IMR-90 (cell line): ENCODE measurements around the gene ZBTB8A. TPM values are rescaled to one million over a fixed set of nuclear protein-coding genes. Genes with fewer than 3 reads are reported as not detected.

Experiments
- ATAC-seq: fragments of 200-7000 bp; cut with Tn5 transposase; 2 replicates; pipeline ENCODE4 v1.9.1; 2020; ENCODE audit warnings: low read depth, mild to moderate bottlenecking, moderate library complexity
- BruUV-seq: library from RNA; stranded (reverse); fragments of 400-500 nt; replicated peaks from 2 replicates; lab custom pipeline; 2021; lab: Mats Ljungman, UMichigan
- CTCF ChIA-PET: fragments of 300-600 bp; formaldehyde crosslinking; extraction: SDS; loops from one replicate; lab custom pipeline; 2021; ENCODE audit warnings: antibody characterized with exemption; lab: Yijun Ruan, JAX
- POLR2A ChIA-PET: fragments of 300-600 bp; sonication (Branson Sonifier 250); formaldehyde crosslinking; loops from one replicate; lab custom pipeline; 2022; ENCODE audit warnings: antibody characterized with exemption; ENCODE audit not compliant: unreplicated experiment; lab: Charles Lee
- DNase-seq: peaks from one replicate; pipeline ENCODE4 v3.0.0; 2013
- H2AFZ ChIP-seq: replicated peaks from 2 replicates; pipeline ENCODE3; 2013; ENCODE audit warnings: low read length, mild to moderate bottlenecking; ENCODE audit not compliant: poor library complexity
- H2AK5ac ChIP-seq: 2 replicates; pipeline ENCODE4 v1.6.1; 2013; ENCODE audit warnings: low read depth, low read length, inconsistent platforms
- H2AK9ac ChIP-seq: replicated peaks from 2 replicates; pipeline ENCODE3; 2013; ENCODE audit warnings: mild to moderate bottlenecking, low read depth, low read length, moderate library complexity; ENCODE audit not compliant: poor library complexity
- H2BK120ac ChIP-seq: 2 replicates; pipeline ENCODE4 v1.6.1; 2013; ENCODE audit warnings: low read depth, low read length, inconsistent platforms
- H2BK15ac ChIP-seq: 3 replicates; pipeline ENCODE4 v1.6.1; 2013; ENCODE audit warnings: low read depth, low read length, inconsistent platforms
- H2BK20ac ChIP-seq: 2 replicates; pipeline ENCODE4 v1.6.1; 2013; ENCODE audit warnings: low read depth, mild to moderate bottlenecking, inconsistent platforms, low read length, moderate library complexity
- H2BK5ac ChIP-seq: 2 replicates; pipeline ENCODE4 v1.6.1; 2013; ENCODE audit warnings: mild to moderate bottlenecking, low read depth, low read length, inconsistent platforms; ENCODE audit not compliant: poor library complexity, severe bottlenecking
- H3K14ac ChIP-seq: replicated peaks from 2 replicates; pipeline ENCODE4 v1.6.1; 2013; ENCODE audit warnings: low read depth, low read length, inconsistent platforms
- H3K18ac ChIP-seq: 2 replicates; pipeline ENCODE4 v1.6.1; 2013; ENCODE audit warnings: low read depth, low read length, control low read depth
- H3K23ac ChIP-seq: 2 replicates; pipeline ENCODE4 v1.6.1; 2013; ENCODE audit warnings: low read depth, low read length, inconsistent platforms
- H3K27ac ChIP-seq: 2 replicates; pipeline ENCODE4 v1.5.1; 2013; ENCODE audit warnings: mild to moderate bottlenecking, control low read depth, low read length; ENCODE audit not compliant: insufficient read depth
- H3K27me3 ChIP-seq: 2 replicates; pipeline ENCODE4 v1.6.1; 2013; ENCODE audit warnings: low read length; ENCODE audit not compliant: control insufficient read depth, insufficient read depth
- H3K36me3 ChIP-seq: 2 replicates; pipeline ENCODE4 v1.6.1; 2013; ENCODE audit warnings: low read length, mixed read lengths; ENCODE audit not compliant: control insufficient read depth, insufficient read depth
- H3K4ac ChIP-seq: 2 replicates; pipeline ENCODE4 v1.6.1; 2013; ENCODE audit warnings: low read depth, low read length, inconsistent platforms
- H3K4me1 ChIP-seq: 2 replicates; pipeline ENCODE4 v1.6.1; 2013; ENCODE audit warnings: low read length, mixed read lengths; ENCODE audit not compliant: control insufficient read depth, insufficient read depth
- H3K4me2 ChIP-seq: 2 replicates; pipeline ENCODE4 v1.6.1; 2013; ENCODE audit warnings: low read depth, mild to moderate bottlenecking, control low read depth, low read length, moderate library complexity
- H3K4me3 ChIP-seq: 2 replicates; pipeline ENCODE4 v1.5.1; 2013; ENCODE audit warnings: low read depth, mild to moderate bottlenecking, control low read depth, low read length, moderate library complexity; ENCODE audit not compliant: insufficient read depth
- H3K56ac ChIP-seq: 2 replicates; pipeline ENCODE4 v1.6.1; 2013; ENCODE audit warnings: low read length, inconsistent platforms; ENCODE audit not compliant: insufficient read depth; ENCODE audit errors: extremely low read depth
- H3K79me1 ChIP-seq, 2 experiments: 2 replicates each; pipeline ENCODE4 v1.6.1; 2013; ENCODE audit warnings: low read length in 2 of 2, inconsistent platforms in 1 of 2, low read depth in 1 of 2
- H3K9ac ChIP-seq: 2 replicates; pipeline ENCODE4 v1.6.1; 2013; ENCODE audit warnings: low read depth, low read length, control low read depth
- H3K9me1 ChIP-seq: 2 replicates; pipeline ENCODE4 v1.6.1; 2013; ENCODE audit warnings: low read length, inconsistent platforms; ENCODE audit not compliant: insufficient read depth
- H3K9me3 ChIP-seq: 2 replicates; pipeline ENCODE4 v1.6.1; 2013; ENCODE audit warnings: low read length; ENCODE audit not compliant: control insufficient read depth, insufficient read depth
- H4K20me1 ChIP-seq: 2 replicates; pipeline ENCODE4 v1.6.1; 2013; ENCODE audit warnings: low read length, inconsistent platforms; ENCODE audit not compliant: insufficient read depth
- H4K5ac ChIP-seq: 2 replicates; pipeline ENCODE4 v1.6.1; 2013; ENCODE audit warnings: mild to moderate bottlenecking, low read depth, low read length, control low read depth
- H4K8ac ChIP-seq, 2 experiments: 2 replicates each; pipeline ENCODE4 v1.6.1; 2013; ENCODE audit warnings: low read depth in 2 of 2, low read length in 2 of 2, control low read depth in 1 of 2, inconsistent platforms in 1 of 2
- H4K91ac ChIP-seq: 2 replicates; pipeline ENCODE4 v1.6.1; 2013; ENCODE audit warnings: low read depth, low read length, inconsistent platforms; ENCODE audit not compliant: insufficient read depth
- CEBPB ChIP-seq: IDR thresholded peaks from 2 replicates; pipeline ENCODE4 v1.6.1; 2012; ENCODE audit warnings: low read depth, low read length, improper control_type of control experiment
- FOS ChIP-seq: fragments of 150-350 bp; IDR thresholded peaks from 2 replicates; pipeline ENCODE4 v1.6.1; 2016; ENCODE audit warnings: low read depth, low read length
- MAFK ChIP-seq: IDR thresholded peaks from 2 replicates; pipeline ENCODE4 v1.6.1; 2012; ENCODE audit warnings: low read depth, low read length, improper control_type of control experiment
- WGBS, 2 experiments: methylation state at CpG; one replicate each; pipeline versions ENCODE4 v1.1.5 to v1.1.7; 2013; ENCODE audit warnings: missing lambda C conversion rate in 2 of 2; ENCODE audit not compliant: insufficient read length in 1 of 2; ENCODE audit errors: extremely low coverage in 2 of 2; 5-methylcytosine and 5-hydroxymethylcytosine counted together
- dilution Hi-C: fragments of 300-500 bp; cut with HindIII; formaldehyde crosslinking; loops from one replicate; pipeline ENCODE4 v1.14.3; 2018; ENCODE audit warnings: low sequenced_read_pairs; ENCODE audit not compliant: unreplicated experiment
- in situ Hi-C: fragments of 300-500 bp; cut with MboI; formaldehyde crosslinking; loops from 3 replicates; pipeline ENCODE4 v1.14.3; 2019; ENCODE audit warnings: low sequenced_read_pairs, inconsistent platforms, mixed read lengths
- intact Hi-C: fragments of 100-400 bp; cut with micrococcal nuclease; formaldehyde crosslinking; loops from 2 replicates; pipeline ENCODE4 v1.10.0; 2022
- polyA plus RNA-seq, 3 experiments: library from polyadenylated mRNA; depleted of rRNA; stranded (reverse); fragments of >200 nt; gene quantifications; 2 replicates each; pipeline ENCODE4 v1.2.3, GENCODE V29; 2012; ENCODE audit warnings: low replicate concordance in 1 of 3
- total RNA-seq: library from RNA; depleted of rRNA; stranded (reverse); fragments of >200 nt; gene quantifications from 2 replicates; pipeline ENCODE4 v1.2.3, GENCODE V29; 2012

The ZBTB8A gene
- total and polyA plus RNA-seq, 2 of the 4 experiments (the other 2 are of a cell fraction) = 2.1 to 6.1 TPM

DNA sequence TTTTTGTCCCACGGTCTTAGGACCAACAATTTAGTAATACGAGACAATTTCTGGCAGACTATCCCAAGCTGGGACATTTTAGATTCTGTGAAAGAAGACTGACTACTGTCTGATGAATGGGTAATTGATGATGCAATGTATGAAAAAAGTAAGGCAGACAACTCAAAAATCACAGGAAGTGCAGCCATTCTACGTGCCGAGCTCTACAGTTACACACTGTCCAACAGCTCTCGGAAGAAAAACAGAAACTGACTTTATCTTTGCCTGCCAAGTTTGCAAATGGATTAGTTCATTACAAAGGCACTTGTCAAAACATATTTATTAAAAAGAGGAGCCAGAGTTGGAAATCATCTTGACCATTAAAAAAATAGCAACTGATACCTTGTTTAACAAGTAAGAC is 43.1 kb upstream of the ZBTB8A start:
- H3K4me2 ChIP-seq = peak overlapping the region; percentile 86
- H2BK5ac ChIP-seq = no peak overlapping the region
- intact Hi-C loops (no loop called here), dilution Hi-C loops (no loop called here), in situ Hi-C loops (no loop called here)
- H3K27ac ChIP-seq = no peak overlapping the region
- no TSS peak for BruUV-seq
- H2BK20ac ChIP-seq = no peak overlapping the region
- no peak overlapping the region for H2AFZ ChIP-seq
- no peaks in the 10 kb centered on the region for H3K9me1 ChIP-seq
- ChIA-PET POLR2A (no interaction called here), CTCF (interaction anchor here (0.5 to 1.5 kb wide), 2 partner anchors 24 to 27 kb away, joined by 3 to 4 read pairs; no protein-coding TSS in a partner anchor)
- H3K9me3 ChIP-seq = no peaks in the 10 kb centered on the region
- no peak overlapping the region for H2BK15ac ChIP-seq
- peaks cover 3% of the 10 kb centered on the region for H3K4me1 ChIP-seq
- no peak overlapping the region for H2AK5ac ChIP-seq
- H3K4ac ChIP-seq = no peak overlapping the region
- H3K23ac ChIP-seq = no peak overlapping the region
- no peaks in the 10 kb centered on the region; the same call in 1 of the 2 replicates for H4K20me1 ChIP-seq
- H3K18ac ChIP-seq = no peak overlapping the region
- TF ChIP-seq CEBPB (peak; percentile 91), MAFK (no peak), FOS (no peak)
- no peak overlapping the region for H4K5ac ChIP-seq
- peak; percentile 55 for DNase-seq
- H2AK9ac ChIP-seq = no peak overlapping the region
- no peak overlapping the region for H4K91ac ChIP-seq
- no peak overlapping the region for H2BK120ac ChIP-seq
- H3K14ac ChIP-seq = no peak overlapping the region
- ATAC-seq = no peak
- no peaks in the 10 kb centered on the region for H3K36me3 ChIP-seq
- peak overlapping the region in 1 of 2 experiments; percentile 47; a peak in 1 of 4 replicates for H4K8ac ChIP-seq
- no peak overlapping the region for H3K56ac ChIP-seq
- H3K9ac ChIP-seq = peak overlapping the region; percentile 38; the same call in 1 of the 2 replicates
- no peaks in the 10 kb centered on the region for H3K27me3 ChIP-seq
- no CpG with 5 or more reads among the region's 5 CpGs for WGBS, 2 experiments
- no peaks in the 10 kb centered on the region for H3K79me1 ChIP-seq
- peak overlapping the region; percentile 9; the same call in 1 of the 2 replicates for H3K4me3 ChIP-seq
